ENCODE measurements around the gene DHRS11.

- TF ChIP-seq, protein P1, sequence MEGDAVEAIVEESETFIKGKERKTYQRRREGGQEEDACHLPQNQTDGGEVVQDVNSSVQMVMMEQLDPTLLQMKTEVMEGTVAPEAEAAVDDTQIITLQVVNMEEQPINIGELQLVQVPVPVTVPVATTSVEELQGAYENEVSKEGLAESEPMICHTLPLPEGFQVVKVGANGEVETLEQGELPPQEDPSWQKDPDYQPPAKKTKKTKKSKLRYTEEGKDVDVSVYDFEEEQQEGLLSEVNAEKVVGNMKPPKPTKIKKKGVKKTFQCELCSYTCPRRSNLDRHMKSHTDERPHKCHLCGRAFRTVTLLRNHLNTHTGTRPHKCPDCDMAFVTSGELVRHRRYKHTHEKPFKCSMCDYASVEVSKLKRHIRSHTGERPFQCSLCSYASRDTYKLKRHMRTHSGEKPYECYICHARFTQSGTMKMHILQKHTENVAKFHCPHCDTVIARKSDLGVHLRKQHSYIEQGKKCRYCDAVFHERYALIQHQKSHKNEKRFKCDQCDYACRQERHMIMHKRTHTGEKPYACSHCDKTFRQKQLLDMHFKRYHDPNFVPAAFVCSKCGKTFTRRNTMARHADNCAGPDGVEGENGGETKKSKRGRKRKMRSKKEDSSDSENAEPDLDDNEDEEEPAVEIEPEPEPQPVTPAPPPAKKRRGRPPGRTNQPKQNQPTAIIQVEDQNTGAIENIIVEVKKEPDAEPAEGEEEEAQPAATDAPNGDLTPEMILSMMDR (conservative IDR thresholded peaks at IDR 0.05): no peak
- TF ChIP-seq EZH2 (IDR thresholded peaks at IDR 0.05; ENCODE audit: low read depth): no peak
These were observed 26.1 kb downstream of the DHRS11 start for GRCh38 chr17:36617773-36618172.
